Activated T-cell treated with anti-CD3 and anti-CD28 coated beads for 24 hours (primary cell): ENCODE results near the gene ACAP3.

Experiments
- DNase-seq: peaks from one replicate; pipeline ENCODE4 v3.0.0-alpha.2; 2020; ENCODE audit warnings: low read depth

The ACAP3 gene

GRCh38 chr1:1299686-1300351 lies 7.9 kb downstream of the ACAP3 start:
- DNase-seq, result no peak

- no peak for DNase-seq
These were observed 8.7 kb downstream of the ACAP3 start for GRCh38 chr1:1298861-1299685.

GRCh38 chr1:1297802-1298424 lies 9.8 kb downstream of the ACAP3 start:
- DNase-seq, result no peak

GRCh38 chr1:1296070-1297061 lies 11.4 kb downstream of the ACAP3 start:
- no peak for DNase-seq

GRCh38 chr1:1295154-1295923 lies 12.4 kb downstream of the ACAP3 start:
- no peak for DNase-seq

- DNase-seq, result no peak
These were observed 13.4 kb downstream of the ACAP3 start for GRCh38 chr1:1294250-1294890.

- no peak for DNase-seq
These were observed 14.2 kb downstream of the ACAP3 start for GRCh38 chr1:1293263-1294249.

- no peak for DNase-seq
These were observed 14.9 kb downstream of the ACAP3 start for GRCh38 chr1:1292851-1293250.

- no peak for DNase-seq
These were observed 15.3 kb downstream of the ACAP3 start for GRCh38 chr1:1292442-1292779.

GRCh38 chr1:1291548-1292441 lies 15.9 kb downstream of the ACAP3 start:
- DNase-seq, result peak; percentile 51

GRCh38 chr1:1291023-1291528 lies 16.7 kb downstream of the ACAP3 start:
- DNase-seq, result no peak

GRCh38 chr1:1290238-1290731 lies 17.4 kb downstream of the ACAP3 start:
- DNase-seq, result peak; percentile 55

- DNase-seq, result no peak
These were observed 20.2 kb downstream of the ACAP3 start for GRCh38 chr1:1287288-1288110.

GRCh38 chr1:1286313-1287261 lies 21.1 kb downstream of the ACAP3 start:
- no peak for DNase-seq

GRCh38 chr1:1285611-1286311 lies 22.0 kb downstream of the ACAP3 start:
- no peak for DNase-seq
